GM12801 (cell line): ENCODE results near the gene CCDC197.

Source experiments
- CTCF ChIP-seq: IDR thresholded peaks from one replicate; pipeline ENCODE4 v1.5.1; 2011; ENCODE audit warnings: control low read depth; ENCODE audit not compliant: insufficient read length; ENCODE audit errors: extremely low read depth

CCDC197 gene

DNA sequence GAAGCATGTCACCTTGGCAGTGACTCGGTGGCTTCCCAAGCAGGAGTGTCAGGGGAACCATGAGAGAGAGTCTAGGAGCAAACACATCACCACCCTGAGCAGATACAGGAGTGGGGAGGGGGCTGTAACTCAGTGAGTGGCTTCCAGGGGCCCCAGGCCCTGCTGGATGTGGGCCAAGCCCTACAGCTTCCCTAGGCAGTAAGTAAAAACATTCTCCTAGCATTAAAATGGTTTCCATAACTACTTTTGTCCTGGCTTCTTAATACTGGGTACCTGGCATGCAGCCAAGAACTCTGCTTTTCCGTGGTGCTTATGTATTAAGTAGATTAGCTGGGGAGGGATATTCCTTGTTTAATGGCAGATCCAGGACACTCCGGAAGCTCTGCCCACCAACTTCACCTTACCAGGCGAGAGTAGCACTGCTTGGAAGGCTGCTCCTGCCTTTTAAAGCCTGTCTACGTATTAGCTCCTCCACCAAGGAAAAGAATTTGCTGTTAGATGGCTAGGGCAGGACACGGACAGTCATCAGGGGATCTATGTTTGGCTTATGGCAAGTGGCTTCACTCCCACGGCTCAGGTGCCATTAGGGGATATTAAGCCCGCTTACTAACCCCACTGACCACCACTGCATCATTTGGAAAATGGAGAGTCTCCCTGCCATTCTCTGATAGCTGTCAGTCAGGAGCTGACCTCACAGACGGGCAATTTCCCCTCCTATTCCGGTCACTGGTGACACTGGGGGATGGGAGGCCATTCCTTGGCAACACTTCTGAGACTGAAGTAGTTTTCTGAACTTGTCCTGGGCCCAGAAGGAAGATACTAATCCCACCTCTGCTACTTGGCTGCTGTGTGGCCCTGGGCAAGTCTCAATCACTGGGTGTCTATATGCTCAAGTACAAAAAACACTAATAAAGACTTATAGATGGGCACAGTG, 51.9 kb downstream of the CCDC197 start:
- TF ChIP-seq CTCF: no peak

DNA sequence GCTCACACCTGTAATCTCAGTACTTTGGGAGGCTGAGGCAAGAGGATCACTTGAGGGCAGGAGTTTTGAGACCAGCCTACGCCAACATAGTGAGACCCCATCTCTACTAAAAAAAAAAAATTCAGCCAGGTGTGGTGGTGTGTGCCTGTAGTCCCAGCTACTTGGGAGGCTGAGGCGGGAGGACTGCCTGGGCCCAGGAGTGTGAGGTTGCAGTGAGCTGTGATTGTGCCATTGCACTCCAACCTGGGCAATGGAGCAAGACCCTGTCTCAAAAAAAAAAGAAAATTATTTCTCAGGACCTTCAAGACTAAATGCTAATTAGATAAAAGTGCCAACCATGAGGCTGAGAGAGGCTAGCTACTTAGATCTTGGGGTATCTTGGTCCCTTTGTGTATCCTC, 52.5 kb downstream of the CCDC197 start:
- no peak for TF ChIP-seq CTCF

DNA sequence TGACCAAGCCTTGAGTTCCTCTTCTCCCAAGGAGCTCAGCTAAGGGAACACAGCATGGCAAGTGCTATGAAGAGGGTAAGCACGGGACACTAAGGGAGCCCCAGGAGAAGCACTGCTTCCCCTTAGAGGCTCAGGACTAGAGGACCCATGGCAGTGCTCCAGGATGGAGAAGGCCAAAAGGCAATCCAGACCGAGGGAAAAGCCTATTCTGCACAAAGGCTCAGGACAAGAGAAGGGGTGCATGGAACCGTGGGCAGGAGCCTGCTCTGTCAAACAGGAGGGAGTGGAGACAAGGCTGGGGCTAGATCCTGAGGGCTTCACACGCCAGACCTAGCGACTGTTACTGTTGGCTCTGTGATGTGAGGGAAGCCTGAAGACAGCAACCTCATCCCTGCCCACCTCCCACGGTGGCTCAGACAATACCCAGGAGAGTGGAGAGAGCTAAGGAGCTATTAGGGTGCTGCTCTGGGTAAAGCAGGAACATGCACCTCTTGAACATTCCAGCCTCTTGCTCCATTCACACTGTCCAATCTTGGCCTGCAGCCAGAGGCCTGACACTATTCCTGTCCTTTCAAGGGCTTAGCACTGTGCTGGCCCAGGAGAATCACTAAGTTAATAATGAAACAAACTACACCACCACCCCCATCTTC, 53.3 kb downstream of the CCDC197 start:
- no peak for TF ChIP-seq CTCF

DNA sequence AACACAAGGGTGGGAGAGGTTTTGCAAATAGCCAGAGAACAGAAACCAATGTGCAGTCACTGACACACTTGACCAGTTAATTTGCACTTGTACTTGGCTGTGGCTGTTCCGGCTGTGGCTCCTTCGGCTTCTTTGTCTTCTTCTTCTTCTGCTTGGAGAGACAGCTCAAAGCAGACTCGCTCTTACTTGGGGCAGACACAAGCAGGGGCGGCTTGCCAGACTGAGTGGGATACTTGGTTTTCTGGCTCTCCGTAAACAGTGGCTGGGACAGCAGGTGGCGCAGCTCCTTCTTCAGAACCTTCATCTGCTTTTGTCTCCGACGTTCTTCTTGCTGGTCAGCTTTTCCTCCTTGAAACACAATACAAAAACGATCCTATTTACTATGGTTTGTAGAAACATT, 54.0 kb downstream of the CCDC197 start:
- no peak for TF ChIP-seq CTCF

- TF ChIP-seq CTCF: no peak
Measured at GRCh38 chr14:94051779-94052178, 54.7 kb downstream of the CCDC197 start.

DNA sequence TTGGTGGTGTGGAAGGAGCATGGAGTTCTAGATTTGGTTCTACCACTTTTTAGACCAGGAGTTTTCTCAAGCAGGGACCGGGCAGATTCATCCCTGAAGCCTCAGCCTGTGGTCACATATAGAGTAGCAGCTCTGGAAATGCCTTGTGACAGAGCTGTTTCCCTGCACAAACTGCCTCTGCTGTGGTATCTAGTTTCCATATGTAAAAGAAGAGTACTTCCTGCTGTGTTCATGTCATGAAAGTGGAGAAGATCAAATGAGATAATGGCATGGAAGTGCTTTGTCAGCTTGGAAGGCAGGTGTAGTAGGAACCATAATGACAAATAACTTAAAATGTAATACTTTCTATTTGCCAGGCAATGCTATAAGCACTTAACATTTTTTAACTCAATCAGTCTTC, 55.1 kb downstream of the CCDC197 start:
- no peak for TF ChIP-seq CTCF

DNA sequence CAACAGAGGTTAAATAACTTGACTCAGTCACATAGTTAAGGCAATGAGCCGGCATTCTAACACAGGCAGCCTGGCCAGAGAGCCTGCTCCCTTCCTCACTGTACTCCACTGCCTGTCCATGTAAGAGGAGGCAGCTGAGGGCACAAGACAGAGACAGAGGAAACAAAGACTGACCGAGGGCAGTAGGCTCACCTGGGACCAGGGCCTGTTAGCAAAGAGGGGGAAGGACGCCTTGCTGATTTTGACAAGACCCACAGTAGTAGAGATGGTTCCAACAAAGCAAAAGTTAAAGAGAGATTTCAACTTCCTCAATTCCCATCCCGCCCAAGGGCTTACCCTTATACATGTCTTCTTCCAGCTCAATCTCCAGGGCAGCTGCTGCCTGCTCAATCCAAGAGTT, 55.6 kb downstream of the CCDC197 start:
- no peak for TF ChIP-seq CTCF
